ENCODE results near the gene C6orf136.

- TF ChIP-seq CTCF (IDR thresholded peaks at IDR 0.05 in 2 of 3, conservative IDR thresholded peaks at IDR 0.05 in 1 of 3; ENCODE audit: borderline replicate concordance in 1 of 3, insufficient read depth in 1 of 3, low read depth in 2 of 3, low read length in 2 of 3) (no peak), RAD21 (IDR thresholded peaks at IDR 0.05; ENCODE audit: low read depth) (no peak), YY1 (IDR thresholded peaks at IDR 0.05; ENCODE audit: extremely low read depth, insufficient replicate concordance, low read depth, low read length) (no peak), ELF1 (IDR thresholded peaks at IDR 0.05; ENCODE audit: borderline replicate concordance, low read depth) (no peak), POLR2AphosphoS5 (IDR thresholded peaks at IDR 0.05; ENCODE audit: low read depth, low read length) (no peak), POLR2A (IDR thresholded peaks at IDR 0.05; ENCODE audit: borderline replicate concordance, extremely low read depth, insufficient read depth, insufficient read length) (no peak), SIN3A (IDR thresholded peaks at IDR 0.05; ENCODE audit: low read depth) (no peak), ZNF274 (IDR thresholded peaks at IDR 0.05; ENCODE audit: low read depth, low read length) (no peak), JUND (IDR thresholded peaks at IDR 0.05) (no peak), CEBPB (IDR thresholded peaks at IDR 0.05; ENCODE audit: low read depth) (no peak), EGR1 (IDR thresholded peaks at IDR 0.05; ENCODE audit: low read depth) (no peak), EZH2phosphoT487 (IDR thresholded peaks at IDR 0.05; ENCODE audit: borderline replicate concordance) (no peak)
- TF ChIP-seq, protein P1, sequence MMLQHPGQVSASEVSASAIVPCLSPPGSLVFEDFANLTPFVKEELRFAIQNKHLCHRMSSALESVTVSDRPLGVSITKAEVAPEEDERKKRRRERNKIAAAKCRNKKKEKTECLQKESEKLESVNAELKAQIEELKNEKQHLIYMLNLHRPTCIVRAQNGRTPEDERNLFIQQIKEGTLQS (IDR thresholded peaks at IDR 0.05): no peak
- TF ChIP-seq, protein P2, sequence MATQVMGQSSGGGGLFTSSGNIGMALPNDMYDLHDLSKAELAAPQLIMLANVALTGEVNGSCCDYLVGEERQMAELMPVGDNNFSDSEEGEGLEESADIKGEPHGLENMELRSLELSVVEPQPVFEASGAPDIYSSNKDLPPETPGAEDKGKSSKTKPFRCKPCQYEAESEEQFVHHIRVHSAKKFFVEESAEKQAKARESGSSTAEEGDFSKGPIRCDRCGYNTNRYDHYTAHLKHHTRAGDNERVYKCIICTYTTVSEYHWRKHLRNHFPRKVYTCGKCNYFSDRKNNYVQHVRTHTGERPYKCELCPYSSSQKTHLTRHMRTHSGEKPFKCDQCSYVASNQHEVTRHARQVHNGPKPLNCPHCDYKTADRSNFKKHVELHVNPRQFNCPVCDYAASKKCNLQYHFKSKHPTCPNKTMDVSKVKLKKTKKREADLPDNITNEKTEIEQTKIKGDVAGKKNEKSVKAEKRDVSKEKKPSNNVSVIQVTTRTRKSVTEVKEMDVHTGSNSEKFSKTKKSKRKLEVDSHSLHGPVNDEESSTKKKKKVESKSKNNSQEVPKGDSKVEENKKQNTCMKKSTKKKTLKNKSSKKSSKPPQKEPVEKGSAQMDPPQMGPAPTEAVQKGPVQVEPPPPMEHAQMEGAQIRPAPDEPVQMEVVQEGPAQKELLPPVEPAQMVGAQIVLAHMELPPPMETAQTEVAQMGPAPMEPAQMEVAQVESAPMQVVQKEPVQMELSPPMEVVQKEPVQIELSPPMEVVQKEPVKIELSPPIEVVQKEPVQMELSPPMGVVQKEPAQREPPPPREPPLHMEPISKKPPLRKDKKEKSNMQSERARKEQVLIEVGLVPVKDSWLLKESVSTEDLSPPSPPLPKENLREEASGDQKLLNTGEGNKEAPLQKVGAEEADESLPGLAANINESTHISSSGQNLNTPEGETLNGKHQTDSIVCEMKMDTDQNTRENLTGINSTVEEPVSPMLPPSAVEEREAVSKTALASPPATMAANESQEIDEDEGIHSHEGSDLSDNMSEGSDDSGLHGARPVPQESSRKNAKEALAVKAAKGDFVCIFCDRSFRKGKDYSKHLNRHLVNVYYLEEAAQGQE (IDR thresholded peaks at IDR 0.05; ENCODE audit: low read depth): no peak
Measured at GRCh38 chr6:30603961-30604360, 43.0 kb upstream of the C6orf136 start.
